Tibial nerve (tissue), 4 donors: ENCODE results near the gene ZNF91.

Source experiments
- CTCF ChIP-seq, 5 experiments: fragments of 200-600 bp in 3 of 5; fragments of 450-650 bp in 2 of 5; sonication (generic) in 3 of 5; IDR thresholded peaks; one replicate each; pipeline ENCODE4 v1.5.1; 2016 to 2019; ENCODE audit warnings: antibody characterized with exemption in 5 of 5, mild to moderate bottlenecking in 3 of 5, moderate library complexity in 2 of 5
- EP300 ChIP-seq, 2 donors: sonication (generic); formaldehyde crosslinking; IDR thresholded peaks; one replicate each; pipeline ENCODE4 v1.6.1; 2017; ENCODE audit warnings: antibody characterized with exemption in 2 of 2, mild to moderate bottlenecking in 1 of 2
- POLR2A ChIP-seq, 2 donors: fragments of 450-650 bp; IDR thresholded peaks; one replicate each; pipeline ENCODE4 v1.6.1; 2017; ENCODE audit warnings: antibody characterized with exemption in 2 of 2, mild to moderate bottlenecking in 2 of 2, moderate library complexity in 2 of 2

GRCh38 chr19:23406091-23406490, 10.8 kb upstream of the ZNF91 start:
- TF ChIP-seq CTCF (IDR thresholded peaks at IDR 0.05) (no peak), EP300 (IDR thresholded peaks at IDR 0.05) (no peak), POLR2A (IDR thresholded peaks at IDR 0.05) (no peak)
